GM21529 (cell line): ENCODE measurements around the gene RUSC2.
"Not testable (repeated sequence)": the region's sequence is repeated elsewhere in the genome, so short reads cannot be mapped to it uniquely, and the experiment has no call there.

Experiments used
- ATAC-seq: cut with Tn5 transposase; IDR thresholded peaks from one replicate; pipeline ENCODE4 v1.9.1; 2021; ENCODE audit not compliant: unreplicated experiment

Gene RUSC2

GRCh38 chr9:35490155-35490909 is 421 bp downstream of the RUSC2 start:
- ATAC-seq, result no peak

GRCh38 chr9:35490910-35491465 is 1.1 kb downstream of the RUSC2 start:
- ATAC-seq, result no peak

GRCh38 chr9:35493119-35493518 is 3.2 kb downstream of the RUSC2 start:
- not testable (repeated sequence) for ATAC-seq

- no peak for ATAC-seq
These were observed 6.1 kb downstream of the RUSC2 start for GRCh38 chr9:35495984-35496383.

- not testable (repeated sequence) for ATAC-seq
These were observed 8.3 kb downstream of the RUSC2 start for GRCh38 chr9:35498245-35498644.

- no peak for ATAC-seq
These were observed 9.3 kb downstream of the RUSC2 start for GRCh38 chr9:35499029-35499700.

- no peak for ATAC-seq
These were observed 9.8 kb downstream of the RUSC2 start for GRCh38 chr9:35499701-35500030.

- no peak for ATAC-seq
These were observed 10.3 kb downstream of the RUSC2 start for GRCh38 chr9:35500130-35500748.

- no peak for ATAC-seq
These were observed 12.0 kb downstream of the RUSC2 start for GRCh38 chr9:35501946-35502345.

GRCh38 chr9:35506359-35506758 is 16.4 kb downstream of the RUSC2 start:
- no peak for ATAC-seq

GRCh38 chr9:35508069-35508468 is 18.2 kb downstream of the RUSC2 start:
- no peak for ATAC-seq

GRCh38 chr9:35510383-35510753 is 20.5 kb downstream of the RUSC2 start:
- ATAC-seq, result no peak

GRCh38 chr9:35510754-35511428 is 21.0 kb downstream of the RUSC2 start:
- no peak for ATAC-seq

- no peak for ATAC-seq
These were observed 21.5 kb downstream of the RUSC2 start for GRCh38 chr9:35511453-35511852.

GRCh38 chr9:35515766-35516165 is 25.9 kb downstream of the RUSC2 start:
- no peak for ATAC-seq

GRCh38 chr9:35516479-35516878 is 26.6 kb downstream of the RUSC2 start:
- ATAC-seq, result no peak

GRCh38 chr9:35517131-35517530 is 27.2 kb downstream of the RUSC2 start:
- ATAC-seq, result no peak

GRCh38 chr9:35517552-35518224 is 27.8 kb downstream of the RUSC2 start:
- ATAC-seq, result no peak

- no peak for ATAC-seq
These were observed 28.4 kb downstream of the RUSC2 start for GRCh38 chr9:35518225-35518821.

GRCh38 chr9:35518981-35519679 is 29.2 kb downstream of the RUSC2 start:
- no peak for ATAC-seq
